ENCODE results near the gene MEF2C. TPM values are rescaled to one million over a fixed set of nuclear protein-coding genes. Genes with fewer than 3 reads are reported as not detected.

Gene MEF2C
- total RNA-seq, 1 experiment from 2014 or later = 9.9 TPM

DNA sequence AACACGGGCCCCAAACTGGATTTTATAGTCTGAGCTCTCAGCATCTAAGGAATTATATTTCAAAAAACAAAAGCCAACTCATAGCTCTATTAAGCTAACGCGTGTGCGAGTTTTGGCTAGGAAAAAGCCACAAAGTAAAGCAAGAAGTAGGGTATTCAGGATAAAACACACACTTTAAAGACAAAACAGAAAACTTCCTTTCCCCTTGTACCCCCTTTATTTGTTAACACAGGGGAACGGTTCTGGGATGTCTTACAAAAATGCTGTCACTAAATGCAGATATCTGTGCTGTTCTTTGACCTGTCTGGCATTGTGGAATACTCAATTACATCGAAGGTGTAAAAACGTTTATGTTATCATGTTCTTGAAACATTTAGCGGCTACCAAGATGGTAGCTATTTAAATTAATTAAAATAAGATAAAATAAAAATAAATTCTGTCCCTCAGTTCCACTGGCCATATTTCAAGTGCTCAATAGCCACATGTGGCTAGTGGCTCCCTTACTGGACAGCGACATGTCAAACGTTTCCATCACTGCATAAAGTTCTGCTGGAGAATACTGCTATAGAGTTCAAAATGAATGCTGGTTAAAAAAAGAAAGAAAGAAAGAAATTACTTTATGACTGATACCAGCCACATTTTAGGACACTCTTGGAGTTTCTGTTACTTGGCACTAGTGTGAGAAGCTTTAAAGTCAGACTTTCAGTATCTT lies 7.2 kb upstream of the MEF2C start:
- Histone ChIP-seq H3K4me1 (ENCODE audit: control insufficient read depth, insufficient read depth, low read length) (peaks cover 22% of the 10 kb centered on the region), H3K4me3 (ENCODE audit: low read depth in 2 of 2, low read length in 2 of 2) (peak overlapping the region; percentile 53 to 71), H3K36me3 (ENCODE audit: control insufficient read depth, insufficient read depth, low read length) (no peaks in the 10 kb centered on the region), H3K27me3 (ENCODE audit: control insufficient read depth, insufficient read depth, low read length) (no peaks in the 10 kb centered on the region), H3K9me3 (ENCODE audit: control insufficient read depth, insufficient read depth, low read depth, low read length) (no peaks in the 10 kb centered on the region), H3K27ac (ENCODE audit: low read length) (peak overlapping the region; percentile 25)
- ChIA-PET CTCF (interaction anchor here (0.6 kb wide), 1 partner anchor 47 kb away, joined by 6 read pairs; no protein-coding TSS in a partner anchor), POLR2A (no interaction called here)
- no TSS peak for BruUV-seq (replicated peaks)
- TF ChIP-seq, protein P1, sequence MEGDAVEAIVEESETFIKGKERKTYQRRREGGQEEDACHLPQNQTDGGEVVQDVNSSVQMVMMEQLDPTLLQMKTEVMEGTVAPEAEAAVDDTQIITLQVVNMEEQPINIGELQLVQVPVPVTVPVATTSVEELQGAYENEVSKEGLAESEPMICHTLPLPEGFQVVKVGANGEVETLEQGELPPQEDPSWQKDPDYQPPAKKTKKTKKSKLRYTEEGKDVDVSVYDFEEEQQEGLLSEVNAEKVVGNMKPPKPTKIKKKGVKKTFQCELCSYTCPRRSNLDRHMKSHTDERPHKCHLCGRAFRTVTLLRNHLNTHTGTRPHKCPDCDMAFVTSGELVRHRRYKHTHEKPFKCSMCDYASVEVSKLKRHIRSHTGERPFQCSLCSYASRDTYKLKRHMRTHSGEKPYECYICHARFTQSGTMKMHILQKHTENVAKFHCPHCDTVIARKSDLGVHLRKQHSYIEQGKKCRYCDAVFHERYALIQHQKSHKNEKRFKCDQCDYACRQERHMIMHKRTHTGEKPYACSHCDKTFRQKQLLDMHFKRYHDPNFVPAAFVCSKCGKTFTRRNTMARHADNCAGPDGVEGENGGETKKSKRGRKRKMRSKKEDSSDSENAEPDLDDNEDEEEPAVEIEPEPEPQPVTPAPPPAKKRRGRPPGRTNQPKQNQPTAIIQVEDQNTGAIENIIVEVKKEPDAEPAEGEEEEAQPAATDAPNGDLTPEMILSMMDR (IDR thresholded peaks at IDR 0.05) = no peak
- TF ChIP-seq SIN3A (IDR thresholded peaks at IDR 0.05; ENCODE audit: borderline replicate concordance, insufficient read depth, low read depth, low read length) (no peak), POLR2AphosphoS5 (IDR thresholded peaks at IDR 0.05; ENCODE audit: low read depth, low read length) (no peak), TCF7L2 (IDR thresholded peaks at IDR 0.05; ENCODE audit: low read depth, low read length) (no peak)
- TF ChIP-seq, protein P2, sequence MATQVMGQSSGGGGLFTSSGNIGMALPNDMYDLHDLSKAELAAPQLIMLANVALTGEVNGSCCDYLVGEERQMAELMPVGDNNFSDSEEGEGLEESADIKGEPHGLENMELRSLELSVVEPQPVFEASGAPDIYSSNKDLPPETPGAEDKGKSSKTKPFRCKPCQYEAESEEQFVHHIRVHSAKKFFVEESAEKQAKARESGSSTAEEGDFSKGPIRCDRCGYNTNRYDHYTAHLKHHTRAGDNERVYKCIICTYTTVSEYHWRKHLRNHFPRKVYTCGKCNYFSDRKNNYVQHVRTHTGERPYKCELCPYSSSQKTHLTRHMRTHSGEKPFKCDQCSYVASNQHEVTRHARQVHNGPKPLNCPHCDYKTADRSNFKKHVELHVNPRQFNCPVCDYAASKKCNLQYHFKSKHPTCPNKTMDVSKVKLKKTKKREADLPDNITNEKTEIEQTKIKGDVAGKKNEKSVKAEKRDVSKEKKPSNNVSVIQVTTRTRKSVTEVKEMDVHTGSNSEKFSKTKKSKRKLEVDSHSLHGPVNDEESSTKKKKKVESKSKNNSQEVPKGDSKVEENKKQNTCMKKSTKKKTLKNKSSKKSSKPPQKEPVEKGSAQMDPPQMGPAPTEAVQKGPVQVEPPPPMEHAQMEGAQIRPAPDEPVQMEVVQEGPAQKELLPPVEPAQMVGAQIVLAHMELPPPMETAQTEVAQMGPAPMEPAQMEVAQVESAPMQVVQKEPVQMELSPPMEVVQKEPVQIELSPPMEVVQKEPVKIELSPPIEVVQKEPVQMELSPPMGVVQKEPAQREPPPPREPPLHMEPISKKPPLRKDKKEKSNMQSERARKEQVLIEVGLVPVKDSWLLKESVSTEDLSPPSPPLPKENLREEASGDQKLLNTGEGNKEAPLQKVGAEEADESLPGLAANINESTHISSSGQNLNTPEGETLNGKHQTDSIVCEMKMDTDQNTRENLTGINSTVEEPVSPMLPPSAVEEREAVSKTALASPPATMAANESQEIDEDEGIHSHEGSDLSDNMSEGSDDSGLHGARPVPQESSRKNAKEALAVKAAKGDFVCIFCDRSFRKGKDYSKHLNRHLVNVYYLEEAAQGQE (IDR thresholded peaks at IDR 0.05; ENCODE audit: insufficient read depth in 1 of 2, low read depth in 2 of 2, low read length in 1 of 2) = peak; percentile 57 to 61; a peak in 3 of 4 replicates
- in situ Hi-C loops (cut with HindIII; ENCODE audit: low pct_unique_long_range_greater_than_20kb, low sequenced_read_pairs) = no loop called here
- intact Hi-C loops (cut with micrococcal nuclease; ENCODE audit: unreplicated experiment) = no loop called here
- no peak for DNase-seq (ENCODE audit: low read depth, low spot score)
- no peak for ATAC-seq

DNA sequence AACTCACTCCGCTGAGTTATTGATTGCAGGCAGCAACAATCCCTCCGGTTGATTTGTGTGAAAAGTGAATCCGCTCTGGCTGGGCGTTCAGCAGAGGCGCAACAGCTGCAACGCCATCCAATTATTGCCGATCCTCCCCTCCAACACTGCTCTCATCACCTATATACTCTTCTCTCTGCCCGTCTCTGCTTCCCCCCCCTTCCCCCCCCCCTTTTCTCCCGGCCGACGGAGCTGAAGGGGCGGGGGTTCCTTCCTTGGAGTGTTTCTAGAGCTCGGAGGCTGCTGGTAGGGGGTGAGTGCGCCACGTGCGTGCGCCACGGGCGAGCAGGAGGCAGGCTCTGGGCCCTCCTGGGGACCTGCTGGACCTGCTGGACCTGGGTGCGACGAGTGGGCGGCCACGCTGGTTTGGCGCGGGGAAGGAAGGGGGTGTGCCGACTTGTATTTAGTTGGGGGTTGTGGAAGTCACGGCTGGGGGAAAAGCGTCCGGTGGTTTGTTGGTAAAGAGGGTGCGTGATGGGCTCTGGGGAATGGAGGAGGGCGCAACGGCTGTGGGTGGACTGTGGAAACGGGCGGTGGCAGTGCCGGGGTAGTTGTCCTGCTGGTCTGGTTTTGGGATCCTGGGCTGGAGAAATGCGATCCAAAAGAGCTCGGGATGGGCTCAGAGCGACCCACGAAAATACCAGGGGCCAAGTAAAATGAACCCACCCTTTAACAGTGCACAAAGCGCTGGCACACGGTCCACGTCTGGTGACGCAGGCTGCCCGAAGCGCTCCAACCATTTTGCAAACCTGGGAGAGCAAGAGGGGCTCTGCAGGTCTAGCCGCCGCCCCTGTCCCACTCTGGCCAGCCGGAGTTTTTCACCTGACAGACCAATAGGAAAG lies 6.4 kb upstream of the MEF2C start:
- peak overlapping the region; percentile 53 to 71 for H3K4me3 ChIP-seq (ENCODE audit: low read depth in 2 of 2, low read length in 2 of 2)
- BruUV-seq (replicated peaks) = no TSS peak

More for the DNA sequence above, 6.4 kb upstream of the MEF2C start:
- ChIA-PET CTCF (interaction anchor here (0.5 to 0.6 kb wide), 2 partner anchors 47 to 748 kb away, joined by 4 read pairs; no protein-coding TSS in a partner anchor), POLR2A (interaction anchor here (0.6 kb wide), 2 partner anchors 166 to 195 kb away, joined by 4 to 5 read pairs; no protein-coding TSS in a partner anchor)
- Histone ChIP-seq H3K9me3 (ENCODE audit: control insufficient read depth, insufficient read depth, low read depth, low read length) (no peaks in the 10 kb centered on the region), H3K27me3 (ENCODE audit: control insufficient read depth, insufficient read depth, low read length) (no peaks in the 10 kb centered on the region), H3K4me1 (ENCODE audit: control insufficient read depth, insufficient read depth, low read length) (peaks cover 30% of the 10 kb centered on the region), H3K27ac (ENCODE audit: low read length) (peak overlapping the region; percentile 25), H3K36me3 (ENCODE audit: control insufficient read depth, insufficient read depth, low read length) (no peaks in the 10 kb centered on the region)
- in situ Hi-C loops (cut with HindIII; ENCODE audit: low pct_unique_long_range_greater_than_20kb, low sequenced_read_pairs) (no loop called here), intact Hi-C loops (cut with micrococcal nuclease; ENCODE audit: unreplicated experiment) (loop anchor here (10.0 kb wide), 1 partner anchor 1375 kb away; no protein-coding TSS in a partner anchor)
- TF ChIP-seq POLR2AphosphoS5 (IDR thresholded peaks at IDR 0.05; ENCODE audit: low read depth, low read length) = no peak
- TF ChIP-seq, protein P2 (IDR thresholded peaks at IDR 0.05; ENCODE audit: insufficient read depth in 1 of 2, low read depth in 2 of 2, low read length in 1 of 2) = 0 out of 4 replicates have a peak, but pooled peaks of 1 of the 2 experiments have one; percentile 22
- ATAC-seq (peak; percentile 89), DNase-seq (ENCODE audit: low read depth, low spot score) (no peak)
